ENCODE results near the gene TSHZ3.

DNA sequence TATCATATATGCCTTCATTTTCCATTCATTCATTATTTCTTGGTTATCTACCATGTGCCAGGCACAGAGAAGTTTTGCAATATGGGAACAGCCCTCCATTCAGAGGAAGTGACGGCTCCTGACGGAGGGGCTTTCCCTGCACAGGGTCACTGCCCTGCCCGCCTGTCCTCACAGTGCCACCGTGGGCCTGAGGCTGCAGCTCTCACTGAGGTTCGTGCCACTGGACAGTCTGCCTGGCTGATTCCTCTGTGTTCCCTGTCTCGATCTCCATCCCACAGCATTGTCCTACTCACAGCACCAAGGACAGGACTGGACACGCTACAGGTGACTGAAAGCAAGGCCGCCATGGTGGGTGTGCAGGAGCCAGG is 92.7 kb downstream of the TSHZ3 start:
- TF ChIP-seq, protein P1, sequence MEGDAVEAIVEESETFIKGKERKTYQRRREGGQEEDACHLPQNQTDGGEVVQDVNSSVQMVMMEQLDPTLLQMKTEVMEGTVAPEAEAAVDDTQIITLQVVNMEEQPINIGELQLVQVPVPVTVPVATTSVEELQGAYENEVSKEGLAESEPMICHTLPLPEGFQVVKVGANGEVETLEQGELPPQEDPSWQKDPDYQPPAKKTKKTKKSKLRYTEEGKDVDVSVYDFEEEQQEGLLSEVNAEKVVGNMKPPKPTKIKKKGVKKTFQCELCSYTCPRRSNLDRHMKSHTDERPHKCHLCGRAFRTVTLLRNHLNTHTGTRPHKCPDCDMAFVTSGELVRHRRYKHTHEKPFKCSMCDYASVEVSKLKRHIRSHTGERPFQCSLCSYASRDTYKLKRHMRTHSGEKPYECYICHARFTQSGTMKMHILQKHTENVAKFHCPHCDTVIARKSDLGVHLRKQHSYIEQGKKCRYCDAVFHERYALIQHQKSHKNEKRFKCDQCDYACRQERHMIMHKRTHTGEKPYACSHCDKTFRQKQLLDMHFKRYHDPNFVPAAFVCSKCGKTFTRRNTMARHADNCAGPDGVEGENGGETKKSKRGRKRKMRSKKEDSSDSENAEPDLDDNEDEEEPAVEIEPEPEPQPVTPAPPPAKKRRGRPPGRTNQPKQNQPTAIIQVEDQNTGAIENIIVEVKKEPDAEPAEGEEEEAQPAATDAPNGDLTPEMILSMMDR (IDR thresholded peaks at IDR 0.05; ENCODE audit: low read depth, low read length): no peak
- TF ChIP-seq POLR2A (IDR thresholded peaks at IDR 0.05; ENCODE audit: extremely low read depth, insufficient read length): no peak
